ENCODE data around the gene CCDC127.

The CCDC127 gene

DNA sequence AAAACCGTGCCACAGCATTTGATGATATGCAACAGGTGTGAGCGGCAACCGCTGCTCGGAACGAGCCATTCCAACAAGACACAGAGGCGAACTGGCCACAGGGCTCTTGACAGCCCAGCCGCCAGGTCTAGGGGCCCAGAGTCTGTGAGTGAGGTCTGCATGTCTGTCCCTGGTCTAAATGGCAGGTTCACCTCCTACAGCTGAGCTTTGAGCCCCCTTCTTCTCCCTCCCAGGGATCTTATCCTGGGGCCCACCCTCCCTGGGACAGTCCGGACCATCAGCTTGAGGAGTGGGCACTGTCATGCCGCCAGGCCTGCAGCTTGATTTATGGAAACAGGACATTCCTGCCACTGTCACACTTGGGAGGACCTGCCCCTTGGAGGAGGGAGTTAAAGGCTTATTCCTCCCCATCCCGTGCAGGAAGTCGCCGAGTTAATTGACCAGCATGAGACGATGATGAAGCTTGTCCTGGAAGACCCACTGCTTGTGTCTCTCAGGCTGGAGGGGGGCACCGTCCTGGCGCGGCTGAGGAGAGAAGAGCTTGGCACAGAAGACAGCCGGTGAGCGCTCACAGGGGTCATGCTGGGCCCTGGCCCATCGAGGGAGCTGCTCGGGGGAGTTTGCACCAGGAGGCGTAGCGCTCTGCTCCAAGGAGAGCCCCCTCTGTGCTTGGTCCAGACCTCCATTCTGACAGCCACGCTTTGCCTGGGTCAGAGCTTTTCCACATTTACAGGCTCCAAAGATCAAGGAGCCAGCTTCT, 62.1 kb downstream of the CCDC127 start:
- H3K27me3 ChIP-seq (ENCODE audit: control insufficient read depth, insufficient read depth, low read length), result no peaks in the 10 kb centered on the region
- H3K27ac ChIP-seq (ENCODE audit: low read depth, low read length), result no peak overlapping the region
- no peak overlapping the region for H3K4me3 ChIP-seq (ENCODE audit: low read depth, low read length)
- peaks cover 79% of the 10 kb centered on the region for H3K36me3 ChIP-seq (ENCODE audit: control insufficient read depth, insufficient read depth, low read length)
- H3K9ac ChIP-seq (ENCODE audit: low read depth, low read length), result no peak overlapping the region
- no peaks in the 10 kb centered on the region for H3K9me3 ChIP-seq (ENCODE audit: control insufficient read depth, insufficient read depth, low read length)
- no peaks in the 10 kb centered on the region for H3K4me1 ChIP-seq (ENCODE audit: control insufficient read depth, insufficient read depth, low read length)

DNA sequence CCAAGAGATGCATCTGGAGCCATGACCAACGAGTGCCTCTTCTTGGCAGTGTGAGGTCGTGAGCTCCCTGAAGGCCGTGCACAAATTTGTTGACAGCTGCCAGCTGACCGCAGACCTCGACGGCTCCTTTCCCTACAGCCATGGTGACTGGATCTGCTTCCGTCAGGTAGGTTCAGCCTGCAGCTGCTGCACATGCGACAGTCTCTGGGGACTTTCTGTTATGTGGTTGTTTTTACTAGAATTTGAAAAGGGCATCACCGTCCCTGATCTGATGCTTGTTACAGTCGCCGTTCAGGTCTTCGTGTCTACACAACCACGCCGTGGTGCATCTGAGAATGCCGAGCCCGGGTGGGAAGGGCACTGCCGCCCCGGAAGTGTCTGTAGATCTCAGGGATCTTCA, 63.1 kb downstream of the CCDC127 start:
- Histone ChIP-seq H3K27ac (ENCODE audit: low read depth, low read length) (no peak overlapping the region), H3K27me3 (ENCODE audit: control insufficient read depth, insufficient read depth, low read length) (no peaks in the 10 kb centered on the region), H3K4me1 (ENCODE audit: control insufficient read depth, insufficient read depth, low read length) (no peaks in the 10 kb centered on the region), H3K36me3 (ENCODE audit: control insufficient read depth, insufficient read depth, low read length) (peaks cover 78% of the 10 kb centered on the region), H3K9me3 (ENCODE audit: control insufficient read depth, insufficient read depth, low read length) (no peaks in the 10 kb centered on the region), H3K9ac (ENCODE audit: low read depth, low read length) (no peak overlapping the region), H3K4me3 (ENCODE audit: low read depth, low read length) (no peak overlapping the region)

GRCh38 chr5:154236-154635, 63.7 kb downstream of the CCDC127 start:
- no peak overlapping the region for H3K9ac ChIP-seq (ENCODE audit: low read depth, low read length)
- no peaks in the 10 kb centered on the region for H3K27me3 ChIP-seq (ENCODE audit: control insufficient read depth, insufficient read depth, low read length)
- H3K27ac ChIP-seq (ENCODE audit: low read depth, low read length), result no peak overlapping the region
- H3K4me3 ChIP-seq (ENCODE audit: low read depth, low read length), result no peak overlapping the region
- peaks cover 72% of the 10 kb centered on the region for H3K36me3 ChIP-seq (ENCODE audit: control insufficient read depth, insufficient read depth, low read length)
- no peaks in the 10 kb centered on the region for H3K9me3 ChIP-seq (ENCODE audit: control insufficient read depth, insufficient read depth, low read length)
- H3K4me1 ChIP-seq (ENCODE audit: control insufficient read depth, insufficient read depth, low read length), result no peaks in the 10 kb centered on the region

DNA sequence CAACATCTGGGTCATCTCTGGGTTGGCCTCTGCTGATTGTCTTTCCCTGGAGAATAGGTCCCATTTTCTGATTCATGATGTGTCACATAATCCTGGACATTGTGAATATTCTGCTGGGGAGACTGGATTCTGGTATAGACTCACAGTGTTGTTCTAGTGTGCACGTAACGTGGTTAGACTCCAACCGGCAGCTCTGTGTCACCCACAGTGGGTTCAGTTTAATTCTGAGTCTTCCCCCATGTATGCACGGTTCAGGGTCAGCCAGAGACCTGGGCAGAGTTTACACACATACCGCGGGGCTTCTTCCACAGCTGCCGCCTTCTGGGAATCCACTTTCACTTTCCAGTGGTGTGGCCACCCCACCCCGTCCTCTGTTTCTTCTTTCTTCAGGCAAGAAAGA, 64.7 kb downstream of the CCDC127 start:
- no peak overlapping the region for H3K4me3 ChIP-seq (ENCODE audit: low read depth, low read length)
- no peaks in the 10 kb centered on the region for H3K9me3 ChIP-seq (ENCODE audit: control insufficient read depth, insufficient read depth, low read length)
- peaks cover 74% of the 10 kb centered on the region for H3K36me3 ChIP-seq (ENCODE audit: control insufficient read depth, insufficient read depth, low read length)
- no peaks in the 10 kb centered on the region for H3K27me3 ChIP-seq (ENCODE audit: control insufficient read depth, insufficient read depth, low read length)
- no peaks in the 10 kb centered on the region for H3K4me1 ChIP-seq (ENCODE audit: control insufficient read depth, insufficient read depth, low read length)
- no peak overlapping the region for H3K27ac ChIP-seq (ENCODE audit: low read depth, low read length)
- no peak overlapping the region for H3K9ac ChIP-seq (ENCODE audit: low read depth, low read length)

DNA sequence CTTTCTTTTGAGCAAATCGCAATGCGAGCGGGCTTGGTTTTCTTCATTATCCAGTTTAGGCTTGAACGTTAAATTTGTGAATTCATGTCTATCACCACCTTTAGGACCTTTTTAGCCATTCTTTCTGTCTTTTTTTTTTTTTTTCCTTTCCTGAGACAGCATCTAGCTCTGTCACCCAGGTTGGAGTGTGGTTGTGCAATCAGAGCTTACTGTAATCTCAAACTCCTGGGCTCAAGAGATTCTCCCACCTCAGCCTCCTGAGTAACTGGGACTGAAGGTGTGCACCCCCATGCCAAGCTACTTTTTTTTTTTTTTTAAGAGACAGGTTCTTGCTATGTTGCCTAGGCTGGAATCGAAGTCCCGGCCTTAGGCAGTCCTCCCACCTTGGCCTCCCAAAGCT, 65.9 kb downstream of the CCDC127 start:
- H3K4me1 ChIP-seq (ENCODE audit: control insufficient read depth, insufficient read depth, low read length), result no peaks in the 10 kb centered on the region
- no peaks in the 10 kb centered on the region for H3K27me3 ChIP-seq (ENCODE audit: control insufficient read depth, insufficient read depth, low read length)
- peaks cover 80% of the 10 kb centered on the region for H3K36me3 ChIP-seq (ENCODE audit: control insufficient read depth, insufficient read depth, low read length)
- no peak overlapping the region for H3K4me3 ChIP-seq (ENCODE audit: low read depth, low read length)
- no peak overlapping the region for H3K9ac ChIP-seq (ENCODE audit: low read depth, low read length)
- peaks cover 9% of the 10 kb centered on the region for H3K9me3 ChIP-seq (ENCODE audit: control insufficient read depth, insufficient read depth, low read length)
- no peak overlapping the region for H3K27ac ChIP-seq (ENCODE audit: low read depth, low read length)

DNA sequence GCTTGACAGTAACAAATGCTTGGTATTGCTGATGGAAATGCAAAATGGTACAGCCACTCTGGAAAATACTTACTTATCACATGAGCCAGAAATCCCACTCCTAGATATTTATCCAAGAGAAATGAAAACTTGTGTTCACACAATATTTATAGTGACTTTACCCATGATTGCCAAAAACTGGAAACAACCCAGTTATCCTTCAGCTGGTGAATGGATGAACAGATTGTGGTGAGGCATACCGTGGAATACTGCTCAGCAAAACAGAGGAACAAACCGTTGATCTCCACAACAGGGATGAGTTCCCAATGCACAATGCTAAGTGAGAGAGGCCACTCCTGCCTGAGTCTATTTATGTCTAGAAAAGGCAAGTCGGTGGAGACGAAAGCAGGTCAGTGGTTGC, 67.2 kb downstream of the CCDC127 start:
- no peak overlapping the region for H3K27ac ChIP-seq (ENCODE audit: low read depth, low read length)
- peaks cover 15% of the 10 kb centered on the region for H3K9me3 ChIP-seq (ENCODE audit: control insufficient read depth, insufficient read depth, low read length)
- no peaks in the 10 kb centered on the region for H3K4me1 ChIP-seq (ENCODE audit: control insufficient read depth, insufficient read depth, low read length)
- peaks cover 73% of the 10 kb centered on the region for H3K36me3 ChIP-seq (ENCODE audit: control insufficient read depth, insufficient read depth, low read length)
- H3K4me3 ChIP-seq (ENCODE audit: low read depth, low read length), result no peak overlapping the region
- no peaks in the 10 kb centered on the region for H3K27me3 ChIP-seq (ENCODE audit: control insufficient read depth, insufficient read depth, low read length)
- no peak overlapping the region for H3K9ac ChIP-seq (ENCODE audit: low read depth, low read length)

GRCh38 chr5:149745-150485, 68.0 kb downstream of the CCDC127 start:
- Histone ChIP-seq H3K36me3 (ENCODE audit: control insufficient read depth, insufficient read depth, low read length) (peaks cover 73% of the 10 kb centered on the region), H3K4me3 (ENCODE audit: low read depth, low read length) (no peak overlapping the region), H3K27ac (ENCODE audit: low read depth, low read length) (no peak overlapping the region), H3K9ac (ENCODE audit: low read depth, low read length) (no peak overlapping the region), H3K27me3 (ENCODE audit: control insufficient read depth, insufficient read depth, low read length) (no peaks in the 10 kb centered on the region), H3K9me3 (ENCODE audit: control insufficient read depth, insufficient read depth, low read length) (peaks cover 15% of the 10 kb centered on the region), H3K4me1 (ENCODE audit: control insufficient read depth, insufficient read depth, low read length) (no peaks in the 10 kb centered on the region)

GRCh38 chr5:147751-148150, 70.2 kb downstream of the CCDC127 start:
- peaks cover 76% of the 10 kb centered on the region for H3K36me3 ChIP-seq (ENCODE audit: control insufficient read depth, insufficient read depth, low read length)
- no peak overlapping the region for H3K27ac ChIP-seq (ENCODE audit: low read depth, low read length)

More at GRCh38 chr5:147751-148150, 70.2 kb downstream of the CCDC127 start:
- Histone ChIP-seq H3K4me3 (ENCODE audit: low read depth, low read length) (no peak overlapping the region), H3K9ac (ENCODE audit: low read depth, low read length) (no peak overlapping the region), H3K9me3 (ENCODE audit: control insufficient read depth, insufficient read depth, low read length) (peaks cover 15% of the 10 kb centered on the region), H3K27me3 (ENCODE audit: control insufficient read depth, insufficient read depth, low read length) (no peaks in the 10 kb centered on the region), H3K4me1 (ENCODE audit: control insufficient read depth, insufficient read depth, low read length) (no peaks in the 10 kb centered on the region)

Measured in HUES48 (cell line).